Measurements from ENCODE around the gene FCHO2.

The FCHO2 gene

DNA sequence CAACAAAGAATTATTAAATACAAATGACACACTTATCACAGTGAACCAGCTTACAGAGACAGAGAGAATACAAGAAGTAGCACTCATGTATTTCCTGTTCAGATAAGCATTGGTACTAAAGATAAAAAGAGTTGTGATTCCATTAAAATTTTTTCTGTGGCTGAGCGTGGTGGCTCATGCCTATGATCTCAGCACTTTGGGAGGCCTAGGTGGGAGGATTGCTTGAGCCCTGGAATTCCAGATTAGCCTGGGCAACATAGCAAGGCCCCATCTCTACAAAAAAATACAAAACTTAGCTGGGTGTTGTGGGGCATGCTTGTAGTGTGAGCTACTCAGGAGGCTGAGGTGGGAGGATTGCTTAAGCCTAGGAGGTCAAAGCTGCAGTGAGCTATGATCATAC is 32.9 kb downstream of the FCHO2 start:
- TF ChIP-seq, protein P1, sequence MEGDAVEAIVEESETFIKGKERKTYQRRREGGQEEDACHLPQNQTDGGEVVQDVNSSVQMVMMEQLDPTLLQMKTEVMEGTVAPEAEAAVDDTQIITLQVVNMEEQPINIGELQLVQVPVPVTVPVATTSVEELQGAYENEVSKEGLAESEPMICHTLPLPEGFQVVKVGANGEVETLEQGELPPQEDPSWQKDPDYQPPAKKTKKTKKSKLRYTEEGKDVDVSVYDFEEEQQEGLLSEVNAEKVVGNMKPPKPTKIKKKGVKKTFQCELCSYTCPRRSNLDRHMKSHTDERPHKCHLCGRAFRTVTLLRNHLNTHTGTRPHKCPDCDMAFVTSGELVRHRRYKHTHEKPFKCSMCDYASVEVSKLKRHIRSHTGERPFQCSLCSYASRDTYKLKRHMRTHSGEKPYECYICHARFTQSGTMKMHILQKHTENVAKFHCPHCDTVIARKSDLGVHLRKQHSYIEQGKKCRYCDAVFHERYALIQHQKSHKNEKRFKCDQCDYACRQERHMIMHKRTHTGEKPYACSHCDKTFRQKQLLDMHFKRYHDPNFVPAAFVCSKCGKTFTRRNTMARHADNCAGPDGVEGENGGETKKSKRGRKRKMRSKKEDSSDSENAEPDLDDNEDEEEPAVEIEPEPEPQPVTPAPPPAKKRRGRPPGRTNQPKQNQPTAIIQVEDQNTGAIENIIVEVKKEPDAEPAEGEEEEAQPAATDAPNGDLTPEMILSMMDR (IDR thresholded peaks at IDR 0.05; ENCODE audit: low read length), result no peak
- TF ChIP-seq EZH2 (IDR thresholded peaks at IDR 0.05; ENCODE audit: borderline replicate concordance, low read length), result no peak
- Histone ChIP-seq H3K9ac (ENCODE audit: low read length) (no peak overlapping the region), H3K4me2 (ENCODE audit: low read length) (no peak overlapping the region), H3K36me3 (ENCODE audit: insufficient read depth, low read length) (peaks cover 13% of the 10 kb centered on the region), H3K27me3 (ENCODE audit: insufficient read depth, low read length) (no peaks in the 10 kb centered on the region), H3K9me3 (ENCODE audit: low read length) (no peaks in the 10 kb centered on the region), H3K4me1 (ENCODE audit: insufficient read depth, low read length, severe bottlenecking) (peaks cover 7% of the 10 kb centered on the region), H4K20me1 (ENCODE audit: insufficient read depth, low read length) (no peaks in the 10 kb centered on the region), H2AFZ (ENCODE audit: low read length) (no peak overlapping the region), H3K27ac (ENCODE audit: low read depth, low read length, poor library complexity, severe bottlenecking) (no peak overlapping the region), H3K79me2 (ENCODE audit: insufficient read depth, low read length) (no peaks in the 10 kb centered on the region), H3K9me2 (ENCODE audit: low read depth, low read length) (no peaks in the 10 kb centered on the region), H3F3A (ENCODE audit: insufficient read depth, low read length) (no peaks in the 10 kb centered on the region), H3K4me3 (ENCODE audit: low read depth, low read length, poor library complexity, severe bottlenecking) (no peak overlapping the region)

DNA sequence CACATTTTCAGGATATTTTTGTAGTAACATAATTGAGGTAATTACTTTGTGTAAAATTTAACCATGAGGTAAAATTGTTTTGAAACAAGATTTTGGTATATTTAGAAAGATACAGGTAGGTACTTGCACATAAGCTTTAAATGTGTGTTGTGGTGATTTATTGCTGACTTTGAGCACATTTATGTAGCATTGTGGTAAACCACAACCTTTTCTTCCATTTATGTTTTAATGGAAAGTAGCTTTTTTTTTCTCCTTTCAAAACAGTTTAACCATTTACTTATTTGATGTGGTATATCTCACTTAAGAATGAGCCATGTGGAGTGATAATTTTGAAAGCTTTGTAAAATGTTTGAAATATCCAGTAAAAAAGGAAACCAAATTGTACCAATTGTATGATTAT is 35.6 kb downstream of the FCHO2 start:
- no peak for TF ChIP-seq EZH2 (IDR thresholded peaks at IDR 0.05; ENCODE audit: borderline replicate concordance, low read length)
- no peaks in the 10 kb centered on the region for H3K27me3 ChIP-seq (ENCODE audit: insufficient read depth, low read length)
- no peak overlapping the region for H3K4me2 ChIP-seq (ENCODE audit: low read length)
- no peak overlapping the region for H3K4me3 ChIP-seq (ENCODE audit: low read depth, low read length, poor library complexity, severe bottlenecking)
- H2AFZ ChIP-seq (ENCODE audit: low read length), result no peak overlapping the region
- H3K9ac ChIP-seq (ENCODE audit: low read length), result no peak overlapping the region
- H3K9me3 ChIP-seq (ENCODE audit: low read length), result no peaks in the 10 kb centered on the region
- no peaks in the 10 kb centered on the region for H3K9me2 ChIP-seq (ENCODE audit: low read depth, low read length)
- no peaks in the 10 kb centered on the region for H3F3A ChIP-seq (ENCODE audit: insufficient read depth, low read length)
- no peaks in the 10 kb centered on the region for H4K20me1 ChIP-seq (ENCODE audit: insufficient read depth, low read length)
- peaks cover 13% of the 10 kb centered on the region for H3K36me3 ChIP-seq (ENCODE audit: insufficient read depth, low read length)
- peaks cover 7% of the 10 kb centered on the region for H3K4me1 ChIP-seq (ENCODE audit: insufficient read depth, low read length, severe bottlenecking)
- H3K79me2 ChIP-seq (ENCODE audit: insufficient read depth, low read length), result no peaks in the 10 kb centered on the region
- no peak overlapping the region for H3K27ac ChIP-seq (ENCODE audit: low read depth, low read length, poor library complexity, severe bottlenecking)

DNA sequence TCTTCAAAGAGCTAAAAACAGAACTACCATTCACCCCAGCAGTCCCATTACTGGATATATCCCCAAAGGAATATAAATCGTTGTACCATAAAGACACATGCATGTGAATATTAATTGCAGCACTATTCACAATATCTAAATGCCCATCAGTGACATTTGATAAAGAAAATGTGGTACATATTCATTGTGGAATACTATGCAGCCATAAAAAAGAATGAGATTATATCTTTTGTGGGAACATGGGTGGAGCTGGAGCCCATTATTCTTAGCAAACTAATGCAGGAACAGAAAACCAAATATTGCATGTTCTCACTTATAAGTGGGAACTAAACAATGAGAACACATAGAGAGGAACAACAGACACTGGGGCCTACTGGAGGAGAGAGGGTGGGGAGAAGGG is 38.7 kb downstream of the FCHO2 start:
- H4K20me1 ChIP-seq (ENCODE audit: insufficient read depth, low read length), result no peaks in the 10 kb centered on the region
- peaks cover 13% of the 10 kb centered on the region for H3K36me3 ChIP-seq (ENCODE audit: insufficient read depth, low read length)
- H2AFZ ChIP-seq (ENCODE audit: low read length), result no peak overlapping the region
- no peaks in the 10 kb centered on the region for H3K27me3 ChIP-seq (ENCODE audit: insufficient read depth, low read length)
- H3K9me2 ChIP-seq (ENCODE audit: low read depth, low read length), result no peaks in the 10 kb centered on the region
- H3K4me3 ChIP-seq (ENCODE audit: low read depth, low read length, poor library complexity, severe bottlenecking), result no peak overlapping the region
- no peak overlapping the region for H3K9ac ChIP-seq (ENCODE audit: low read length)
- H3K4me2 ChIP-seq (ENCODE audit: low read length), result no peak overlapping the region
- H3F3A ChIP-seq (ENCODE audit: insufficient read depth, low read length), result no peaks in the 10 kb centered on the region
- no peaks in the 10 kb centered on the region for H3K9me3 ChIP-seq (ENCODE audit: low read length)
- H3K4me1 ChIP-seq (ENCODE audit: insufficient read depth, low read length, severe bottlenecking), result peaks cover 7% of the 10 kb centered on the region
- no peak overlapping the region for H3K27ac ChIP-seq (ENCODE audit: low read depth, low read length, poor library complexity, severe bottlenecking)
- no peaks in the 10 kb centered on the region for H3K79me2 ChIP-seq (ENCODE audit: insufficient read depth, low read length)
- no peak for TF ChIP-seq EZH2 (IDR thresholded peaks at IDR 0.05; ENCODE audit: borderline replicate concordance, low read length)
- TF ChIP-seq, protein P1 (IDR thresholded peaks at IDR 0.05; ENCODE audit: low read length), result no peak

DNA sequence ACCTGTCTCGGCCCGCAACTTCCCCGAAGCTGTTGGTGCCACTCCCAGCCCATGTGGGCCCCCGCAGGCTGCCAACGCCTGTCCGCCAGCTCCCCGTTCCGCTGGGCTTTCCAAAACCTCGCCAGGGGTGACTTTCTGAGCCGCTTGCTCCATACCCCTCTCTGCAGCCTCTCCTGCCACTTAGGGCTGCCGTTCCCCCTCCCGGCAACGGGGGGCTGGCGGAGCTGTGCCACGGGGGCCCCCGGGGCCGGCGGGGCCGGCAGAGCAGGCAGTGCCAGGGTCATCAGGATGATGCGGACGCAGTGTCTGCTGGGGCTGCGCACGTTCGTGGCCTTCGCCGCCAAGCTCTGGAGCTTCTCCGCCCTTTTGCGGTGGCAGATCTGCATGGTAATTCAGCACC is 40.8 kb downstream of the FCHO2 start:
- H3K9ac ChIP-seq (ENCODE audit: low read length), result no peak overlapping the region
- peaks cover 7% of the 10 kb centered on the region for H3K36me3 ChIP-seq (ENCODE audit: insufficient read depth, low read length)
- no peak overlapping the region for H3K4me2 ChIP-seq (ENCODE audit: low read length)
- H2AFZ ChIP-seq (ENCODE audit: low read length), result no peak overlapping the region
- no peaks in the 10 kb centered on the region for H3K79me2 ChIP-seq (ENCODE audit: insufficient read depth, low read length)
- H3K4me1 ChIP-seq (ENCODE audit: insufficient read depth, low read length, severe bottlenecking), result peaks cover 2% of the 10 kb centered on the region
- no peaks in the 10 kb centered on the region for H3K27me3 ChIP-seq (ENCODE audit: insufficient read depth, low read length)
- no peaks in the 10 kb centered on the region for H3K9me2 ChIP-seq (ENCODE audit: low read depth, low read length)
- H3K4me3 ChIP-seq (ENCODE audit: low read depth, low read length, poor library complexity, severe bottlenecking), result no peak overlapping the region
- no peaks in the 10 kb centered on the region for H4K20me1 ChIP-seq (ENCODE audit: insufficient read depth, low read length)
- no peaks in the 10 kb centered on the region for H3F3A ChIP-seq (ENCODE audit: insufficient read depth, low read length)
- no peak overlapping the region for H3K27ac ChIP-seq (ENCODE audit: low read depth, low read length, poor library complexity, severe bottlenecking)
- H3K9me3 ChIP-seq (ENCODE audit: low read length), result no peaks in the 10 kb centered on the region
- TF ChIP-seq, protein P1 (IDR thresholded peaks at IDR 0.05; ENCODE audit: low read length), result no peak
